Measurements from ENCODE around the gene TMEM255A. TPM values are rescaled to one million over a fixed set of nuclear protein-coding genes. Genes with fewer than 3 reads are reported as not detected.

The TMEM255A gene
- total and polyA plus RNA-seq, 2 experiments from 2014 or later, result 0.21 to 0.28 TPM

- no peak overlapping the region for H3K27ac Mint-ChIP-seq
- peaks cover 2% of the 10 kb centered on the region for H3K27me3 Mint-ChIP-seq (ENCODE audit: insufficient read depth, low read depth, poor library complexity)
- Histone ChIP-seq H3K27me3 (ENCODE audit: insufficient read depth) (no peaks in the 10 kb centered on the region), H3K4me1 (ENCODE audit: insufficient read depth) (no peaks in the 10 kb centered on the region), H2AFZ (no peak overlapping the region), H3K36me3 (ENCODE audit: insufficient read depth) (no peaks in the 10 kb centered on the region), H4K20me1 (replicated peaks; ENCODE audit: insufficient read depth) (no peaks in the 10 kb centered on the region), H3K79me2 (replicated peaks; ENCODE audit: insufficient read depth) (no peaks in the 10 kb centered on the region), H3K4me2 (no peak overlapping the region), H3K9me2 (ENCODE audit: insufficient read depth) (no peaks in the 10 kb centered on the region), H3K27ac (ENCODE audit: low read depth) (no peak overlapping the region), H3F3A (replicated peaks; ENCODE audit: low read depth) (no peaks in the 10 kb centered on the region), H3K4me3 (no peak overlapping the region)
- H3K4me3 Mint-ChIP-seq, result no peak overlapping the region
- H3K36me3 Mint-ChIP-seq (ENCODE audit: low read depth), result no peaks in the 10 kb centered on the region
- DNase-seq (ENCODE audit: low spot score) (no peak), ATAC-seq (no peak)
- peaks cover 15% of the 10 kb centered on the region; the same call in 2 of the 3 replicates for H3K4me1 Mint-ChIP-seq
- no peaks in the 10 kb centered on the region for H3K9me3 Mint-ChIP-seq
- TF ChIP-seq CREB1 (CRISPR knock-in tag; IDR thresholded peaks at IDR 0.05; ENCODE audit: low read depth), result no peak
- no peak for TF ChIP-seq NANOG (IDR thresholded peaks at IDR 0.05; ENCODE audit: borderline replicate concordance)
- no peak for TF ChIP-seq EZH2 (IDR thresholded peaks at IDR 0.05; ENCODE audit: low read depth, unreplicated experiment)
- TF ChIP-seq ZNF462 (CRISPR knock-in tag; IDR thresholded peaks at IDR 0.05), result no peak
- TF ChIP-seq ETS1 (IDR thresholded peaks at IDR 0.05), result no peak
- TF ChIP-seq CTCF (conservative IDR thresholded peaks at IDR 0.05; ENCODE audit: low read depth in 2 of 2), result no peak
- no peak for TF ChIP-seq ZNF114 (CRISPR knock-in tag; IDR thresholded peaks at IDR 0.05)
- TF ChIP-seq STAT1 (IDR thresholded peaks at IDR 0.05; ENCODE audit: unreplicated experiment), result no peak
- TF ChIP-seq POLR2AphosphoS5 (IDR thresholded peaks at IDR 0.05; ENCODE audit: low read depth), result no peak
- TF ChIP-seq REST (IDR thresholded peaks at IDR 0.05; ENCODE audit: unreplicated experiment), result no peak
- no peak for TF ChIP-seq EZH2phosphoT487 (IDR thresholded peaks at IDR 0.05; ENCODE audit: unreplicated experiment)
- TF ChIP-seq ZNF331 (CRISPR knock-in tag; IDR thresholded peaks at IDR 0.05; ENCODE audit: low read depth), result no peak
- no peak for TF ChIP-seq JUNB (IDR thresholded peaks at IDR 0.05; ENCODE audit: unreplicated experiment)
These were observed 21.2 kb downstream of the TMEM255A start for GRCh38 chrX:120290107-120290506.
